AG20443 (cell line): ENCODE measurements around the gene CRYGB.
"Not testable (repeated sequence)": the region's sequence is repeated elsewhere in the genome, so short reads cannot be mapped to it uniquely, and the experiment has no call there.

ENCODE experiments used
- DNase-seq: peaks from one replicate; pipeline ENCODE4 v3.0.0; 2012; ENCODE audit warnings: low spot score, mixed read lengths

Gene CRYGB

DNA sequence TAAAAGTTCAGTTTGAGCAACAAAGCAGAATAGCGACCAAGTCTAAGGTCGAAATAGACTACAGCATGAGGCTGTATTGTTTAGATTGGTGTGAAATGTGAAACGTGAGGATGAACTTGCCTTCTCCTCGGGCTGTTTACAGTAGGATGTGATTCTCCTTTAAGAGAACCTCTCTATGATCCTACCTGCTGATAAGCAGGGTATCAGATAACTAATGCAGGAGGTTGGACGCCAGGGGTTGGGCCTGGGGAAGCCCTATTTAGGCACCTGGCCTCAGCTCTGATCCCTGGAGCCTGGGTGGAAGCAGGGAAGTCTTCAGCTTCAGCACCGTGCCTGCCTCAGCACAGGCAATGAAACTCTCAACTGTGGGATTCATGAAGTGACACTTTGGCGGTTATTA, 33.0 kb downstream of the CRYGB start:
- no peak for DNase-seq

DNA sequence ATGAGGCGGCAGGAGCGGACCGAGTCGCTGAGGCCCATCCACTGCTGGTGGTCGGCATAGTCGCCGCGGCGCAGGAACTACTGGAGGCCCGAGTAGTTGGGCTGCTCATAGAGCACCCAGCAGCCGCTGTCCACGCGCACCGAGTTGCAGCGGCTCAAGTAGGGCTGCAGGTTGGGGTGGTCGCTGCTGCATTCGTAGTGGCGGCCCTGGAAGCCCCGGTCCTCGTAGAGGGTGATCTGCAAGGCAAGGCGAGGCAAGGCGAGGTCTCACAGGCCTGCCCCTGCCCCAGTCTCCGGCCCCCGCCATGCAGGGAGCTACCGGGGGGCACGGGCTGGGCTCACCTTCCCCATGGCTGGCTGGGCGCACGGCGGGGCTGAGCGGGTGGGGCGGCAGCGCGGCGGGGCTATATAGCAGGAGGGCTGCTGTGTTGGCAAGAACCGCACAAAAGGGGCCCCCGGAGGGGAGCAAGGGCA, 33.6 kb downstream of the CRYGB start:
- DNase-seq = not testable (repeated sequence)

DNA sequence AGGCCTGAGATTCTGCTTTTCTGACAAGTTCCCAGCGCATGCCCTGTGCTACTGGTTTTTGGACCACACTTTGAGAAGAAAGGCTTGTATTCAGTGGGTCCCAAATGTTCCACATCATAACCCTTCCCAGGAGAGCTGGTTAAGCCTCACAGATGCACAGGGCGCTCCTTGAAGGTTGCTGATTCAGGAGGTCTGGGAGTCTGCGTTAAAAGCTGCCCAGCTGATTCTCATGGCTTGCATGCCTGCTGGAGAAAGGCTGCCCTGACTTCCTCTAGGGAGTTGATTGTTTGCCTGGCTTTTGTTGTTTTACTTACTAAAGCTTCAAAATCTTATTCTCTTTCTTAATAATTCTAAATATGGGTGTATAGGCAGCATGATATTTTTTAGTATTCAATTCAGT, 42.3 kb downstream of the CRYGB start:
- DNase-seq = no peak

DNA sequence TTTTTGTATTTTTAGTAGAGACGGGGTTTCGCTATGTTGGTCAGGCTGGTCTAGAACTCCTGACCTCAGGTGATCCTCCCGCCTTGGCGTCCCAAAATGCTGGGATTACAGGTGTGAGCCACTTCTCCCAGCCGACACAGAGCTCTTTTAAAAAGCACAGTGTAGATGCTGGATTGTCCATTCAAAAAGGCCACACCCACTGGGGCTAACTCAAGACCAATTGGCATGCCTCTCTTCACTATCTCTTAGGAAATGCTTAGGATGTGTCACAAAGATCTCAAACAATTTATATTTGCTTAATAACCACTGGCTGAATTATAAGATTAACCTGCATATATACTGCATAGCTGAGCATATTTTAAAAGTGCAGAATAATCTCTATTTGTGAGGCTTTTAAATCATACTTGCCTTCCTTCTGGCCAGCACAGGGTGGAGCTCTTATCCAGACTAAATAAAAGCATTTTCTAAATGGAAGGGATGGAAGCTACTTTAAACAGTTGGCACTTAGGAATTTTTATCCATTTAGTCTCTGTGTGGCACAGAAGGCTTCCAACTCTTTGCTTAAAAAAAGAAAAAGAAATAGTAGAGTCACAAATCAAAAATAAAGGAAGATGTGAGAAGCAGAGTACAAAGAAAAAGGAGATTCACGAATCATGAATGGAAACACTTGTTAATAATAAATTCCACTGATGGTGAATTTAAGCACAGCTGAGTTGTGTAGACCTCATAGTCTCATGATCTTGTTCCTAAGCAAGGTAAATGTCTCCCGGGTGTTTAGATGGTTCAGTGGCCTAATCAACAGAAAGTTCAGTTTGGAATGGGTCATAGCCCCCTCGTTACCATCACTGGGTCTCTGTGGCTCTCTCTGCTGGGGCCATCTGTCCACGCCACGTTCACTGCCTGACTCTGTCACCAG, 44.0 kb downstream of the CRYGB start:
- DNase-seq = peak; percentile 44

DNA sequence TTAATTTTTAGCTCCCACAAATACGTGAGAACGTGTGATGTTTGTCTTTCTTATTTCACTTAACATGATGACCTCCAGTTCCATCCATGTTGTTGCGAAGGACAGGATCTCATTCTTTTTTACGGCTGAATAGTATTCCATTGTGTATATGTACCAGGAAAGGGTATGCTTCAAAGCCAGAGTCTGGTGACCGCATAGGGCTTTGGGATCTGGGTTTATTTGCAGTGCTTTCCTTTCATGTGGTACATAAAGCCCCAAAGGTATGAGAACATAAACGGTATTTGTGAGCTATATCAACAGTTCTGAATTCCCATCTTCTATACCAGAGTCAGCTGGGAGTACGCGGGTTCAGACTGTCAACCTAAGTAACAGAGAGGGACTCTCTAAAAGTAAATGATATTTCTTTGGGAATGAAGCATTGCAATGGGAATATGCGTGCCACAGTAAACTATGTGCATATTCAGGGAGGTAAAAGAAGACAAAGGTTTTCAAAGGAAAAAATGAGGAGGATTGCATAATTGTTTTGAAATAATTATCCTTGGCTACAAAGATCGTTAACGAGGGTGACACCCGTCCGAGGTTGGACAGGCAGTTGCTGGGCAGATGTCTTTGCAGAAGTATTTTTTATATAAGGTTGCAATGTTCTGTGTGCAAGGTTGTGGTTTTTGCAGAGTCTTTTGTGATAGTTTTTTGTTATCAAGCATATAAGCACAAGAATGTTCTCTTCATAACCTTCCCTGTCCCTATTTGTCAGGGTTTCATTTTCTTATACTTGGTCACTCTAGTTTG, 46.1 kb downstream of the CRYGB start:
- no peak for DNase-seq

DNA sequence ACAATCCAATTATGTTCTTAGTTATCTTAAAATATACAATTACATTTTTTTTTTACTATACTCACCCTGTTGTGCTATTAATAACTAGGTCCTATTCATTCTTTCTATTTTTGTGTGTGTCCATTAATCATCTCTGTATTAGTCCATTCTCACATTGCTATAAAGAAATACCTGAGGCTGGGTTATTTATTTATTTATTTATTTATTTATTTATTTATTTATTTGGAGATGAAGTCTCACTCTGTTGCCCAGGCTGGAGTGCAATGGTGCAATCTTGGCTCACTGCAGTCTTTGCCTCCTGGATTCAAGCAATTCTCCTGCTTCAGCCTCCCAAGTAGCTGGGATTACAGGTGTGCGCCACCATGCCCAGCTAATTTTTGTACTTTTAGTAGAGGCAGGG, 47.3 kb downstream of the CRYGB start:
- DNase-seq = not testable (repeated sequence)

DNA sequence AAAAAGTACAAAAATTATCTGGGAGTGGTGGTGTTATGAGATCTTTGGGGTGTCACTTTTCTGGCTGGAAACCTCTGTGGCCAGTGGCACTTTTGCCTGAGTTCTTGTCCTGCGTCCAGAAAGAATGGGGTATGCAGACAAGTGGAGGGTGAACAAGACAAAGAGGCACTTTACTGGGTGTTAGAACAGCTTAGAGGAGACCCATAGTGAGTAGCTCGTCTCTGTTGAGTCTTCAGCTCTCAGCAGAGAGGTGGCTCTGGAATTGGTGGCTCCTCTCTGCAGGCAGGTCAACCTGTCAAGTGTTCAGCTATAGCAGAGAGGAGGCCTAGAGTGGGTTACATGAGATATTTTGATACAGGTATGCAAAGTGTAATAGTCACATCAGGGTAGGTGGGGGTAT, 47.7 kb downstream of the CRYGB start:
- no peak for DNase-seq

DNA sequence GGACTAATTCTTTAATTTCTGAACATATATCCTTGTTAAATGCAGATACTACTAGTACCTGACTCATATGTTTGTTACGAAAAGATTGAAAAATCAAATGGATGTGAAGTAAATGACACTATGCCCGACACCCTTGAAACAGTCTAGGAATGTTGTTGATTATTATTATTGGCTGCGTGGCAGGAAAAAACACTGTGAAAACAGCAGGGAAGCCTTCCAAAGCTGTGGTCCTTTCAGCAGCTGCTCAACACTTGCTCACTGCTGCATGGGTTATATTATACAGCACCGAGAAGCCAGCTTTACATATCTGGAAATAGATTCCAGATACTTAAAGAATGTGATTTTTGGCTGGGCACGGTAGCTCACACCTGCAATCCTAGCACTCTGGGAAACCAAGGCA, 48.2 kb downstream of the CRYGB start:
- peak; percentile 76 for DNase-seq

DNA sequence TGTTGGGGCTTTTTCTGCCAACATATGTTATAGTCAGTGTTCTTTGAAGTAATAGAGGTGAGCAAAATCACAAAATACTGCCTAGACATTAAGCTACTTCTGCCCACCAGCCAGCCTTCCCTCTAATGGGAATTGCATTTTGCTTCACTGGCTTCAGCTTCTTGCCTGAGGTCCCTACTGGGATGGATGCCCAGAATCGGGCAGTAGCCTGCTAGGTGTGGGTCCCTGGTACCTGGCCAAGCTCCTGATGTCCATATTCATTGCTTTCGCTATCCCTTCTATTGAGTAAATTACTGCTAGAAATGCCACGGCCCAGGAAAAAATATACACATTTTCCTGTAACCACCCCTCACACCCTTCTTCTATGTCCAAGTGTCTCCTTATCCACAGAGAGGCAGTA, 48.6 kb downstream of the CRYGB start:
- DNase-seq = no peak

DNA sequence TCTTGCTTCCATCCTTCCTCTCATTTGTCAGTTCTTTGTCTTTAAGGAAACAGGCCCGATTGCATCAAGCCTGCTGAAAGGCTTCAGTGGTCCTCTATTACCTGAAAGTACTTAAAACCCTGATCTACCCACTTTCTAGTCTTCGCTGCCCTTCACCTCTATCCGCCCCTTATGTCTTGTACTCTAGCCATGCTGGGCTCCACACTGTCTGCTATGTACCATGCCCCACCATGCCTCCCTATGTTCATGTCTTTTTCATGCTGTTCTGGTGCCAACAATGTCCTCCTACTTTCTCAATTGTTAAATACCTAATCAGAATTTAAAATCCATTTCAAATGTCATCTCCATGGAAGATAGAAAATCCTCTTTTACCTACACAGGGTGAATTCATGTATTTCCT, 49.9 kb downstream of the CRYGB start:
- no peak for DNase-seq

DNA sequence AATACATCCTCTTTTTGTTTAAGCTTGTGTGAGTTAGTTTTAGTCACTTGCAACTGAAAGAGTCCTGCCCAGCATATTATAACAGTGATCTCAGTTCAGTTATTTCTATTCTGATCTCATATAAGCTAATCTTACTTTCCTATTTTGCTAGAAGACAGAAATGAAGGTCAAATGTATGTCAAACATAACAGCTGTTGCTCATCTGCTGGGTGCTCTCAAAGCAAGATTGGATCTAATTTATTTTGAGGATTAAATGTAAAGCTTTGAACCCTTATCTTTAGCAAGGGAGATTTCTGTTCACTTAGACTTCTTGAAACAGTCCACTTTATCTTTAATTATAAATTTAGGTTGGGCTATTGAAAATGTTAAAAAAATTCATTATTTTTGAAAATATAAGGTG, 52.8 kb downstream of the CRYGB start:
- DNase-seq = no peak
